DND-41 (cell line): Measurements from ENCODE around the gene P3R3URF.

ENCODE experiments used
- ATAC-seq: fragments of 200-7000 bp; cut with Tn5 transposase; 3 replicates; pipeline ENCODE4 v1.9.1; 2021; ENCODE audit warnings: low read depth; ENCODE audit not compliant: insufficient read depth
- DNase-seq: peaks from one replicate; pipeline ENCODE4 v3.0.0-alpha.2; 2020
- H2AFZ ChIP-seq: 2 replicates; pipeline ENCODE4 v1.6.0; 2012; ENCODE audit warnings: low read depth, low read length
- H3K27ac ChIP-seq: 2 replicates; pipeline ENCODE4 v1.5.1; 2012; ENCODE audit warnings: low read length, inconsistent platforms
- H3K27me3 ChIP-seq: fragments of 200-600 bp; sonication (generic); 2 replicates; pipeline ENCODE4 v1.6.0; 2012; ENCODE audit warnings: low read length, mild to moderate bottlenecking, inconsistent platforms; ENCODE audit not compliant: insufficient read depth, poor library complexity
- H3K36me3 ChIP-seq: 2 replicates; pipeline ENCODE4 v1.5.1; 2012; ENCODE audit warnings: low read length, inconsistent platforms; ENCODE audit not compliant: insufficient read depth
- H3K4me1 ChIP-seq: 2 replicates; pipeline ENCODE4 v1.5.1; 2012; ENCODE audit warnings: mild to moderate bottlenecking, low read length; ENCODE audit not compliant: insufficient read depth
- H3K4me2 ChIP-seq: 2 replicates; pipeline ENCODE4 v1.6.0; 2012; ENCODE audit warnings: mild to moderate bottlenecking, moderate library complexity, low read length, inconsistent platforms; ENCODE audit not compliant: insufficient read depth
- H3K4me3 ChIP-seq, 2 experiments: fragments of 200-600 bp in 1 of 2; shearing (Covaris generic) in 1 of 2; 2 replicates each; pipeline ENCODE4 v1.5.1; 2012 to 2016; ENCODE audit warnings: inconsistent platforms in 2 of 2, low read length in 2 of 2, mild to moderate bottlenecking in 2 of 2, low read depth in 1 of 2, moderate library complexity in 1 of 2
- H3K79me2 ChIP-seq: 2 replicates; pipeline ENCODE4 v1.6.0; 2012; ENCODE audit warnings: low read length, inconsistent platforms; ENCODE audit not compliant: insufficient read depth
- H3K9ac ChIP-seq: 2 replicates; pipeline ENCODE4 v1.6.0; 2012; ENCODE audit warnings: low read depth, mild to moderate bottlenecking, inconsistent platforms, low read length, moderate library complexity
- H3K9me3 ChIP-seq: 2 replicates; pipeline ENCODE4 v1.5.1; 2012; ENCODE audit warnings: low read length, moderate library complexity, mild to moderate bottlenecking, inconsistent platforms; ENCODE audit not compliant: insufficient read depth, severe bottlenecking
- H4K20me1 ChIP-seq: 2 replicates; pipeline ENCODE4 v1.6.0; 2012; ENCODE audit warnings: low read length; ENCODE audit not compliant: insufficient read depth
- EZH2 ChIP-seq: IDR thresholded peaks from 3 replicates; pipeline ENCODE4 v1.6.1; 2012; ENCODE audit warnings: borderline replicate concordance, low read depth, mild to moderate bottlenecking, moderate library complexity, low read length, inconsistent platforms; ENCODE audit not compliant: severe bottlenecking
- TF ChIP-seq, protein P1 (sequence below): IDR thresholded peaks from 2 replicates; pipeline ENCODE4 v1.5.1; 2012; ENCODE audit warnings: borderline replicate concordance, low read length, moderate library complexity, mild to moderate bottlenecking; ENCODE audit not compliant: poor library complexity, severe bottlenecking; ENCODE audit errors: extremely low read depth

The P3R3URF gene

DNA sequence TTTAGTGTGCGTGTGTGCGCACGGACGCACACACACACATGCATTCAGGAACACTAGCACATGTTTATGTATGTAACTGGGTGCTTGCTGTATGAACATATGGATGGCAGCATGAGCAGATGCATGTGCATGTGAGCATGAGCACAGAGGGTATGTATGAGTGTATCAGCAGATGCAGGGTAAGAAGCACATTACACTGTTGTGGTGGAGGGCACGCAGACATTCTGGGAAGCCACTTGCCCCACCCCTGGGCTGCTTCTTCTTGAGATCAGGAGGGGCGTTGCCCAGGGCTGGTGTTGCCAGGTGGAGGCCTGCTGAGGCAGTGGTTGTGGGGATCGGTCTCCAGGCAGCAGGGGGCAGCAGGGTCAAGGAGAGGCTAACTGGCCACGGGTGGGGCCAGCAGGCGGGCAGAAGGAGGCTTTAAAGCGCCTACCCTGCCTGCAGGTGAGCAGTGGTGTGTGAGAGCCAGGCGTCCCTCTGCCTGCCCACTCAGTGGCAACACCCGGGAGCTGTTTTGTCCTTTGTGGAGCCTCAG, 3.9 kb upstream of the P3R3URF start:
- Histone ChIP-seq H3K36me3 (no peaks in the 10 kb centered on the region), H3K27ac (no peak overlapping the region), H3K4me1 (peaks cover 16% of the 10 kb centered on the region), H3K79me2 (no peaks in the 10 kb centered on the region), H3K9ac (no peak overlapping the region), H3K9me3 (no peaks in the 10 kb centered on the region), H3K4me3 (no peak overlapping the region), H3K4me2 (no peak overlapping the region), H3K27me3 (no peaks in the 10 kb centered on the region), H2AFZ (no peak overlapping the region), H4K20me1 (no peaks in the 10 kb centered on the region)
- no peak for TF ChIP-seq EZH2
- TF ChIP-seq, protein P1, sequence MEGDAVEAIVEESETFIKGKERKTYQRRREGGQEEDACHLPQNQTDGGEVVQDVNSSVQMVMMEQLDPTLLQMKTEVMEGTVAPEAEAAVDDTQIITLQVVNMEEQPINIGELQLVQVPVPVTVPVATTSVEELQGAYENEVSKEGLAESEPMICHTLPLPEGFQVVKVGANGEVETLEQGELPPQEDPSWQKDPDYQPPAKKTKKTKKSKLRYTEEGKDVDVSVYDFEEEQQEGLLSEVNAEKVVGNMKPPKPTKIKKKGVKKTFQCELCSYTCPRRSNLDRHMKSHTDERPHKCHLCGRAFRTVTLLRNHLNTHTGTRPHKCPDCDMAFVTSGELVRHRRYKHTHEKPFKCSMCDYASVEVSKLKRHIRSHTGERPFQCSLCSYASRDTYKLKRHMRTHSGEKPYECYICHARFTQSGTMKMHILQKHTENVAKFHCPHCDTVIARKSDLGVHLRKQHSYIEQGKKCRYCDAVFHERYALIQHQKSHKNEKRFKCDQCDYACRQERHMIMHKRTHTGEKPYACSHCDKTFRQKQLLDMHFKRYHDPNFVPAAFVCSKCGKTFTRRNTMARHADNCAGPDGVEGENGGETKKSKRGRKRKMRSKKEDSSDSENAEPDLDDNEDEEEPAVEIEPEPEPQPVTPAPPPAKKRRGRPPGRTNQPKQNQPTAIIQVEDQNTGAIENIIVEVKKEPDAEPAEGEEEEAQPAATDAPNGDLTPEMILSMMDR, result no peak
- DNase-seq (no peak), ATAC-seq (no peak)

DNA sequence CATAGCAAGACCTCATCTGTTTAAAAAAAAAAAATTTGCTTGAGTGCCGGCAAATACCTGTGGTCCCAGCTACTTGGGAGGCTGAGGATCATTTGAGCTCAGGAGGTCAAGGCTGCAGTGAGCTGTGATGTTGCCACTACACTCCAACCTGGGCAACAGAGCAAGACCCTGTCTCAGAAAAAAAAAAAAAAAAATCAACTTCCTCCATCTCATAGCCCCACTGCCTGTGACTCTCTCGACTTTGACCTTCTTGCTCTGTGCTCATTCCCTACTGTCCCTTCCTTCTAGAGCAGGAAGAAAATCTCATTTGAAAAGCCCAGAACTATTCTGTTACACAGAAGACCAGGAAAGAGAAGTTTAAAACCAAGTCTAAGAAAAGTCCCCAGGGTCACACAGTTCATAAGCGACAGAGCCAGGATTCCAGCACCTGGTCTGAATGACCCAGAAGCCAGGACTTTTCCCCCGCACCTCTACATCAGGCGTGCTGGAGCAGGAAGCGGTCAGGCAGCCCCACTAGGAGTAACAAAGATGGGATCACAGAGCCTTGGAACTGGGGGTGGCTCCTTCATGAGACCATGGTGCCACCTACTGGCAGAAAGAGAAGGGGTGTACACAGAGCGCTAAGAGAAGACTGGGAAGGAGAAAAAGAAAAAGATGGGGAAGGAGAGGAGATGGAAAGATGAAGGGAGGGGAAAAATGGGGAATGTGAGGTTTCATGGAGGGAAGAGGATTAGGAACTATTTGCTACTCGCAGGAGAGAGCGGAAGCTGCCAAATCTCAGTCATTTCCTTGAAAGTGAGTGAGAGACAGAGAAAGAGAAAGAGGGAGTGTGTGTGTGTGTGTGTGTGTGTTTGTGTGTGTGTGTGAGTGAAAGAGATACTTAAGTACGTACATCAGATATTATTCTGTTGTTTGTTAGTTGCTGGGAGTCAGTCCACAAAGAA, 3.1 kb upstream of the P3R3URF start:
- H3K36me3 ChIP-seq, result no peaks in the 10 kb centered on the region
- H3K9ac ChIP-seq, result no peak overlapping the region
- peaks cover 16% of the 10 kb centered on the region for H3K4me1 ChIP-seq
- H3K9me3 ChIP-seq, result no peaks in the 10 kb centered on the region
- TF ChIP-seq, protein P1, result peak; percentile 99
- no peak for TF ChIP-seq EZH2
- H4K20me1 ChIP-seq, result no peaks in the 10 kb centered on the region
- DNase-seq (peak; percentile 82), ATAC-seq (peak; percentile 93)
- no peak overlapping the region for H3K27ac ChIP-seq
- peak overlapping the region; percentile 60 for H2AFZ ChIP-seq
- H3K27me3 ChIP-seq, result no peaks in the 10 kb centered on the region
- H3K4me3 ChIP-seq, result no peak overlapping the region
- H3K4me2 ChIP-seq, result peak overlapping the region; percentile 52
- no peaks in the 10 kb centered on the region for H3K79me2 ChIP-seq

DNA sequence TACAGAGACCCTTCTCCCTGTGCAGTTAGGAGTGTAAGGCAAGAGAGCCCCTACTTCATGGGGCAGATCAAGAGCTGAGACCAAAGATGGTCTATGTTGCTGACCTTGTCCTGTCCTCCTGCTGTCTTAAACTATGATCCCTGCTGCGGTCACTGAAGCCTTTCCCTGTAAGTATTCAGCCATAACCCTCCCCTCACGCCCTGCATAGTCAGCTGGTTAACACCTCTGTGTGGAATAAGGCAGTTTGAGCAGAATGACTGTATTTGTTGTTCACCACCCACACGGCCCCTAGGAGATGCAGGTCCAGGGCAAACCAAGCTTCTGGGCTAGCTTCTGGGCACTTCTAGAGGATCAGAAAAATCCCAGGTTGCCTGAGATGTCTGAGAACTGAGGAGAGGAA, 1.0 kb downstream of the P3R3URF start:
- H4K20me1 ChIP-seq, result no peaks in the 10 kb centered on the region
- H3K27me3 ChIP-seq, result no peaks in the 10 kb centered on the region
- H3K4me1 ChIP-seq, result peaks cover 9% of the 10 kb centered on the region
- no peak overlapping the region for H3K4me2 ChIP-seq
- no peak overlapping the region for H3K9ac ChIP-seq
- no peak overlapping the region for H2AFZ ChIP-seq
- no peak overlapping the region for H3K4me3 ChIP-seq
- H3K9me3 ChIP-seq, result no peaks in the 10 kb centered on the region
- DNase-seq (no peak), ATAC-seq (no peak)
- TF ChIP-seq, protein P1, result no peak
- no peak for TF ChIP-seq EZH2
- no peaks in the 10 kb centered on the region for H3K36me3 ChIP-seq
- H3K79me2 ChIP-seq, result no peaks in the 10 kb centered on the region
- no peak overlapping the region for H3K27ac ChIP-seq
